ENCODE data around the gene PCNX3. TPM values are rescaled to one million over a fixed set of nuclear protein-coding genes. Genes with fewer than 3 reads are reported as not detected.
"Not testable (repeated sequence)": the region's sequence is repeated elsewhere in the genome, so short reads cannot be mapped to it uniquely, and the experiment has no call there.

Gene PCNX3
- total RNA-seq, 1 donor from 2014 or later = 59.5 TPM

DNA sequence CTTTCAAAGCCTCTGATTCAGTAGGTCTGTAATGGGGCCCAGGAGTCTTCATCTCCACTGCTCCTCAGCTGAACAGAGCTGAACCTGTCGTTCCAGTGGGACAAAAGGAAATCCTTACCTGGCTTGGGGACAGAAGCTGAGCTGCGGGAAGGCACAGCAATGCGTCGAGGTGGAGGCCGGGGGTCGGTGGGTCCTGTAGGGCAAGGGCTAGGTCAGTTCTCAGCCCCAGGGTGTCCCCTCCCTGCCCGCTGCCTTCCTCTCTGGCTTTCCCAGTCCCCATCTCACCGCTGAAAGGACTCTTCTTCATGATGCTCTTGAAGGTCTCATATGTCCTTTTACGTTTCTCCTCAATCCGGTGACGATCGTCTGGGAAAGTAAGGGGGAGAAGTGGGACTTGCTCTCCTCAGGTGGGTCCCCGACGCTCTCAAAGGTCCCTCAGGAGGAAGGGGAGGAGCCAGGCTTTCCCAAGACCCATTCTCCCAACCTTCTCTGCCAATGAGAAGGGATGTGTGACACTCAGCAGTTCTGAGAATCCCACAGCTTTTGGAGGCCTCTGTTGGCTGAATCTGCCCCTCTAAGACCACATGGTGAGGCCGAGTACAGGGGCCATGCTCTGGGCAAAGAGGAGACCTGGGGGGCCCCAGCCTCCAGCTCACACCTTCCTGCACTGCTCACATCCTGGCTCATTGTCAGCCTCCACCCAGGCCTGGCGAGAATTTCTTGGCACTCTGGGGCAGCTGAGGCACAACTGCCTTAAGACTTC is 40.2 kb downstream of the PCNX3 start:
- peak overlapping the region; percentile 24 for H3K27ac Mint-ChIP-seq
- TF ChIP-seq, protein P1, sequence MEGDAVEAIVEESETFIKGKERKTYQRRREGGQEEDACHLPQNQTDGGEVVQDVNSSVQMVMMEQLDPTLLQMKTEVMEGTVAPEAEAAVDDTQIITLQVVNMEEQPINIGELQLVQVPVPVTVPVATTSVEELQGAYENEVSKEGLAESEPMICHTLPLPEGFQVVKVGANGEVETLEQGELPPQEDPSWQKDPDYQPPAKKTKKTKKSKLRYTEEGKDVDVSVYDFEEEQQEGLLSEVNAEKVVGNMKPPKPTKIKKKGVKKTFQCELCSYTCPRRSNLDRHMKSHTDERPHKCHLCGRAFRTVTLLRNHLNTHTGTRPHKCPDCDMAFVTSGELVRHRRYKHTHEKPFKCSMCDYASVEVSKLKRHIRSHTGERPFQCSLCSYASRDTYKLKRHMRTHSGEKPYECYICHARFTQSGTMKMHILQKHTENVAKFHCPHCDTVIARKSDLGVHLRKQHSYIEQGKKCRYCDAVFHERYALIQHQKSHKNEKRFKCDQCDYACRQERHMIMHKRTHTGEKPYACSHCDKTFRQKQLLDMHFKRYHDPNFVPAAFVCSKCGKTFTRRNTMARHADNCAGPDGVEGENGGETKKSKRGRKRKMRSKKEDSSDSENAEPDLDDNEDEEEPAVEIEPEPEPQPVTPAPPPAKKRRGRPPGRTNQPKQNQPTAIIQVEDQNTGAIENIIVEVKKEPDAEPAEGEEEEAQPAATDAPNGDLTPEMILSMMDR (IDR thresholded peaks at IDR 0.05; ENCODE audit: unreplicated experiment) = no peak
- DNase-seq (ENCODE audit: low spot score, unreplicated experiment) = no peak
- no peaks in the 10 kb centered on the region for H3K27me3 Mint-ChIP-seq
- H3K4me1 Mint-ChIP-seq (ENCODE audit: low read depth) = peaks cover 15% of the 10 kb centered on the region
- peaks cover 26% of the 10 kb centered on the region for H3K36me3 Mint-ChIP-seq (ENCODE audit: insufficient read depth)
- H3K9me3 Mint-ChIP-seq (ENCODE audit: low read depth) = no peaks in the 10 kb centered on the region
- no peak overlapping the region for H3K4me3 Mint-ChIP-seq (ENCODE audit: low read depth)

DNA sequence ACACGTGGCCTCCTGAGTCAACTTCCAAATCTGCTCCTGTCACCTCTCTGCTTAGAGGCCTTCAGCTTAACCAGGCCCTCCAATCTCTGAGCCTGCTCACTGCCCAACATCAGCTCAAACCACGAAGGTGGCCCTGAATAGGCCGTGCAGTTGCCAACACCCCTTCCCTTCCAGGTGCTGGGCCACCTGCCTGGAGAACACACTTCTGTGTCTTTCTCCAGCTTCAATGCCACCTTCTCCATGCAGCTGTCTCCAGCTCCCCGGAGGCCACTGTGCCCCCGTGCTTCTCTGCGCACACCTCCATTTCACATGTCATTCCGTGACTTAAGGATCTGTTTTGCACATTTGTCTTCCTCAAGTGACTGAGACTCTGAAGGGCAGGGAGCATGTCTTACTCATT is 41.9 kb downstream of the PCNX3 start:
- Mint-ChIP-seq H3K27me3 (no peaks in the 10 kb centered on the region), H3K9me3 (ENCODE audit: low read depth) (no peaks in the 10 kb centered on the region), H3K36me3 (ENCODE audit: insufficient read depth) (peaks cover 26% of the 10 kb centered on the region), H3K4me1 (ENCODE audit: low read depth) (peaks cover 11% of the 10 kb centered on the region), H3K4me3 (ENCODE audit: low read depth) (no peak overlapping the region), H3K27ac (no peak overlapping the region)
- no peak for DNase-seq (ENCODE audit: low spot score, unreplicated experiment)
- TF ChIP-seq, protein P1 (IDR thresholded peaks at IDR 0.05; ENCODE audit: unreplicated experiment) = no peak

DNA sequence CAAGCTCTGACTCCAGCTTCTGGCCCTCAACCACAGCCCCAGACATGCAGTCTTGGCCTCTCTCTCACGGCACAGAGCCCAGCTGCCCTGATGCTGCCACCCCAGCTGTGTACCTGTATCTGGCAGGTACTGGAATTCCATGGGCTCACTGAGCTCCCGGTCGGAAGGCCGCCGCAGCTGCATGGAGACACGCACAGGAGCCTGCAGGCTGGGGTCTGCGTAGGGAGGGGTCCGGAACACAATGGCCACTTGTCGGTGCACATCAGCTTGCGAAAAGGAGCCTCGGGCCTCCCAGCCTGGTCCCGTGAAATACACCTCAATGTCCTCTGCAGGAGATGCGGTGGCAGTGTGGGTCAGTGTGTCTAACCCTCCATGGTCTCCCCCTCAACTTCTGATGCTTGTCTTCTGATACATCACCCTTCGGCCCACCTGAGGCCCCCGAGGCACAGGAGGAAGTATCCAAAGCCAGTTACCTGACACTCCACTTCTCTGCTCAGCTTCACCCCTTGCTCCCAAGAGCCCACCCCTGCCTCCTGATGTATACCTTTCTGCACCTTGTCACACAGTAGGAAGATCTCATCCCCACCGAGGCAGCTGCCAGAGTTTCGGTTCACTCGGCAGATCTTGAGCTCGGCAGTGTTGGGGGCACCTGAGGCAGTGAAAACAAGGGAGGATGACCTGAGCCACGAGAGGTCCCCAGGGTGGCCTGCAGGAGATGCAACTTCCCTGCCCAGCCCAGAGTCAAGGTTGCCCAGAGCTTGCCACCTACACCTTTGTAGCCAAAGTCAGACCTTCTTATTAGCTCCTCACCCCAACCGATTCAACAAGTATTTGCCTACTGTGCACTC is 42.8 kb downstream of the PCNX3 start:
- DNase-seq (ENCODE audit: low spot score, unreplicated experiment) = no peak

DNA sequence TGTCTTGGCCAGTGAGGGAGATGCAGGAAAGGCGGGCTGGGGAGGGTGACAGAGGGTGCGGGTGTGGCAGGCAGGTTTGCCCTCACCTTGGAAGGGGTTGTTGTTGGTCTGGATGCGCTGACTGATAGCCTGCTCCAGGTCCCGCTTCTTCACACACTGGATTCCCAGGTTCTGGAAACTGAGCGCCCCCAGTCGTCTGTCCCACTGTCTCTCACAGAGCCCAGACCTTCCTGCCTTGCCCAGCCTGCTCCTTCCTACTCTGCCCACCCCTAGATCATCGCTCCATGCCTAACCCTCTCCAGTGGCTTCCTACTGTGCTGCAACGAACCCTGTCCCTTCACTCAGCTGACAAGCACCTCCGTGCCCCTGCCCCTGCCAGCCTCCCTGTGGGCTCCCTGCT is 44.5 kb downstream of the PCNX3 start:
- H3K4me3 Mint-ChIP-seq (ENCODE audit: low read depth) = no peak overlapping the region
- DNase-seq (ENCODE audit: low spot score, unreplicated experiment) = no peak
- peaks cover 21% of the 10 kb centered on the region for H3K36me3 Mint-ChIP-seq (ENCODE audit: insufficient read depth)
- H3K27me3 Mint-ChIP-seq = no peaks in the 10 kb centered on the region
- no peaks in the 10 kb centered on the region for H3K9me3 Mint-ChIP-seq (ENCODE audit: low read depth)
- peaks cover 7% of the 10 kb centered on the region for H3K4me1 Mint-ChIP-seq (ENCODE audit: low read depth)
- H3K27ac Mint-ChIP-seq = no peak overlapping the region
- TF ChIP-seq, protein P1 (IDR thresholded peaks at IDR 0.05; ENCODE audit: unreplicated experiment) = no peak

More for the DNA sequence above, 42.8 kb downstream of the PCNX3 start:
- H3K27ac Mint-ChIP-seq = peak overlapping the region; percentile 57
- H3K4me1 Mint-ChIP-seq (ENCODE audit: low read depth) = peaks cover 4% of the 10 kb centered on the region
- H3K4me3 Mint-ChIP-seq (ENCODE audit: low read depth) = no peak overlapping the region
- TF ChIP-seq, protein P1 (IDR thresholded peaks at IDR 0.05; ENCODE audit: unreplicated experiment) = no peak
- peaks cover 26% of the 10 kb centered on the region for H3K36me3 Mint-ChIP-seq (ENCODE audit: insufficient read depth)
- H3K9me3 Mint-ChIP-seq (ENCODE audit: low read depth) = no peaks in the 10 kb centered on the region
- no peaks in the 10 kb centered on the region for H3K27me3 Mint-ChIP-seq

DNA sequence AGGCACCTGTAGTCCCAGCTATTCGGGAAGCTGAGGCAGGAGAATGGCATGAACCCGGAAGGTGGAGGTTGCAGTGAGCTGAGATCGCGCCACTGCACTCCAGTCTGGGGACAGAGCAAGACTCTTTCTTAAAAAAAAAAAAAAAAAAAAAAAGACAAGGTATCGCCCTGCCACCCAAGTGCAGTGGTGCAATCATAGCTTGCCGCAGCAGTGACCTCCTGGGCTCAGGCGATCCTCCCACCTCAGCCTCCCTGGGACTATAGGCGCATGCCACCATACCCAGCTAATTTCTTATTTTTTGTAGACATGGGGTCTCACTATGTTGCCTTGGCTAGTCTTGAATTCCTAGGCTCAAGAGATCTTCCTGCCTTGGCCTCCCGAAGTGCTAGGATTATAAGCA is 45.3 kb downstream of the PCNX3 start:
- DNase-seq (ENCODE audit: low spot score, unreplicated experiment); H3K27ac Mint-ChIP-seq: not testable (repeated sequence)

More for the DNA sequence above, 45.3 kb downstream of the PCNX3 start:
- Mint-ChIP-seq H3K36me3 (ENCODE audit: insufficient read depth) (peaks cover 16% of the 10 kb centered on the region), H3K4me3 (ENCODE audit: low read depth) (peak overlapping the region; percentile 83)
- not testable (repeated sequence) for H3K4me1 Mint-ChIP-seq (ENCODE audit: low read depth); H3K27me3 Mint-ChIP-seq; H3K9me3 Mint-ChIP-seq (ENCODE audit: low read depth)
